GM21717 (cell line): Measurements from ENCODE around the gene PKNOX2.
"Not testable (repeated sequence)": the region's sequence is repeated elsewhere in the genome, so short reads cannot be mapped to it uniquely, and the experiment has no call there.

Experiments
- ATAC-seq: cut with Tn5 transposase; IDR thresholded peaks from one replicate; pipeline ENCODE4 v1.9.1; 2021; ENCODE audit warnings: mild to moderate bottlenecking, moderate library complexity; ENCODE audit not compliant: unreplicated experiment

Gene PKNOX2

DNA sequence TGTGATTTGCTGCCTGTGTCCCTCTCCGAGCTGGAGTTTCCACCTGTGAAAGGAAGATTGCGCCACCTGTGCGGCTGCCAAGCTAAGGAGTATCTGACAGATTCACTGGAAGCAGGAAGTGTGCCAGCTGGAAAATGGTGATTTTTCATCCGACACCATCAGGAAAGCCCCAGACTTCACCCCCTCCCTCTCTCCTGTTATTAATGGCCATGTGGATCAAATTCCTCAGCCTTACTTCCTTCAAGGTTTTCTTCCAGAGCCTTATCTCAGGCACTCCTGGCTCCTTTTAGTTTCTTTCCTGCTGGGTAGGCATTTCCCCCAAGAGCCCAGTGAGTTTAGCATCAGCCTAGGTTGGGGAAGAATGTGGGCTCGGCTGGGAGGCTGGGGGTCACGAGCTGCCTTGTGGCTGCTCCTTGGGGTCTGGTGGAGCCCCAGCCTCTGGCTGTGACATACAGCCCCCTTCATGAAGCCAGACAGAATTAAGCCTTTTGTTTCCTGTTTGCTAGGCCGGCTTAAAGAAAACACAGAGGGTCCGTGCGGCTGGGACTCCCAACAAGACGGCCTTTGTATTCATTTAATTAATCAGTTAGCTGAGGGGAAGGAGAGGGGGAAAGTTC lies 37.1 kb downstream of the PKNOX2 start:
- no peak for ATAC-seq

- no peak for ATAC-seq
These were observed 37.9 kb downstream of the PKNOX2 start for GRCh38 chr11:125202362-125202880.

- ATAC-seq: no peak
These were observed 38.4 kb downstream of the PKNOX2 start for GRCh38 chr11:125202977-125203376.

DNA sequence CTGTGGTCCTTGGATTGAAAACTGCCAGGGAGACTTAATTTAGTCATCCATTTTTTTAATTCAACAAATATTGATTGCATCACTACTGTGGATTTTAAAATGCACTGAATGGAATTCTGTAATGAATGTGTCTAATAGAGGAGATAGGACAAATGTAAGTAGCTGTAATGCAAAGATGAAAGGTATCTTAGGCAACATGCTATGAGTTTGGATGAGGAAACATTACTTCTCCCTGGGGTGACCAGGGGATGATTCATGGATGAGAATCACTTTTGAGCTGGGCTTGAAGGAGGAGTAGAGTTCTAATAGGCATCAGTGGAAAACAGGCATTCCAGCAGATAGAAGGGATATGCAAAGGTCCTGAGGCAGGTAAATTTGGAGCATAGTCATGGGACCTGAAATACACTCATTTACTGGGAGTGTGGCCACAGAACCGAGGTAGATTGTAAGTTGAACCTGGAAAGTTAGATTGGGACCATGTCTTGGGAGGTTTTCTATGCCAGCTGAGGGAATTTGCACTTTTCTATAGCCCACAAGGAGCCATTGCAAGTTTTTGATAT lies 43.4 kb downstream of the PKNOX2 start:
- ATAC-seq: no peak

DNA sequence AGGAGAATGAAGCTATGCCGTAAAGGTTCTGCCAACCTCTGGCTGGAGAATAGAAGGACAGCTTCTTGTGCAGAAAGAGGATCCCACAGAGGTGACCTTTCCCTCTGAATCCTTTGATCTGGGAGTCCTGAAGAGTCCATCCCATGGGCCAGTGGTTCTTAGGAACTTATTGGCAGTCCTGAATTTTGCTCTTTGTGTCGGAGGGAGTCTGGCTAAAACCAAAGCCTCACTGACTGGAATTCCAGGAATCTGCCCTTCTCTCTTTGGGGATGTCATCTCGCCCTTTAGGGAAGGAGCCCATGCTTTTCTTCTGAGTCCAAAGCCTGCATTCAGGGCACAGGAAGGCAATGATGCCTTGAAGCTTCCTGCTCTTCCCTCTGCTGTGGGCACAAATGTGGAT lies 45.5 kb downstream of the PKNOX2 start:
- no peak for ATAC-seq

DNA sequence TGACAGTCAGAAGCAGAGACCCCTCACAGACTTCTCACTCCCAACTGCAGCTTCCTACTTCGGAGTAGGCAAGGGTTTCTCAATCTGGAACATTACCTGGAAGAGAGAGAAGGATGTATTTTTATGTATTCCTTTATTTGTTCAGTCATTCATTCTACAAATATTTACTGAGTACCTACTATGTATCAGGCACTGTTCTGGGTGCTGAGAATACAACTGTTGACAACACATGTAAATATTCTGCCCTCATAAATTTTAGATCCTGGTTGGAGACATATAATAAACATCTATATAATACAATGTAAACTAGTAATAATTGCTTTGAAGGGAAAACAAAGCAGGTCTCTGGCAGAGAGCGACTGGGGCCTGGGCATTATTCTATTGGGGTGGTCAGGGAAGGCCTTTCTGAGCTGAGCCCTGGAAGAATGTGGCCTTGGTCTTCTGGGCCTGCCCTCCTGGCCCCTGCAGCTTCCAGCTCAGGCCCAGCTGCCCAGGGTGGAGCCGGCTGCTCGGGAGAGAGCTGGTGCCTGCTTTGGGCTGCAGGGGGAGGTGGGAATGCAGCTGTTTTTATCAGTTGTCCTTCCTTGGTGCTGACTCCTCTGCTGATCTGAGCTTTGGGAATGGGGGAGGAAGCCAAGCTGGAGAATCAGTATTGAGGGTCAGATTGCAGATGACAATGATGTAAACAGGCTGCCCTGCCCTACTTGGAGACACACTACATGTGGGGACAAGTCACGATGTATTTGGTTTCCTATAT lies 46.8 kb downstream of the PKNOX2 start:
- ATAC-seq: no peak

- ATAC-seq: no peak
These were observed 47.4 kb downstream of the PKNOX2 start for GRCh38 chr11:125211948-125212340.

DNA sequence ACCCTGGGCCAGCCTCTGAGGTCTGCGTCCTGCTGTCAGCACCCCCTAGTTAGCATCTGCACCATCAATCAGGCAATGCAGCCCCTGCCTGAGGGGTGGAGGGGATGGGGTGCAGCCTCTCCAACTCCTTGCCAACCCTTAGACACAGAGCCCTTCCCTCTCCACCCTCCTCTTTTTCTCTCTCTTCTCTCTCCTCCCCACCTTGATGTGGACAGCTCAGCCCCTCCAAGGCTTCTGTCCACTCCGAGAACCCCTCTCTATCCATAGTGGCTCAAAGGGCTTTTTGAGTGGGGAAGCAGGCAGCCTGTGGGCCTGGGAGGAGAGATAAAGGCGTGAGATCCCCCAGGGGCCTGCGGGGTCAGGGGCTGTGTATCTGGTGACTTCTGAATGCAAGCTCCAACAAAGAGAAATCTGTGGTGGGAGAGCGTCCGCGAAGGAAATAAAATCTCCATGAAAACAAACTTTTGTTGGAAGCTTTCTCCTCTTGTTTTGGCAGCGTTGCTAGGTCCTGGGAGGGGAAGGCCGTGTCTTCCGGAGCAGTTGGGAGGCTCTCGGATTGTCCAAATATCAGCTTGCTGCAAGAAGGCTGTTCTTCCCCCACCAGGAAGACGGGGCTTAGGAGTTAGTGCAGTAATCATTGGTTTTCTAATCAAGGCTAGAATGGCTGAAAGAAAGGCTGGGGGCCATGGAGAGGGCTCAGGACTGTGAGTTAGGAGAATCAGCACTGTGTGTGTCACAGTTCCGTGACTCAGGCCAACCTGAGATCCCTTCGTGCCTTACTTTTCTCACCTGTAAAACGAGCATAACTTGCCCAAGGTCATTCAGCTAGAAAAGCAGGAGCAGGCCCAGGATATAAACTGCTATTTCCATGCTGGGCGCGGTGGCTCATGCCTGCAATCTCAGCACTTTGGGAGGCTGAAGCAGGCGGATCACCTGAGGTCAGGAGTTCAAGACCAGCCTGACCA lies 50.3 kb downstream of the PKNOX2 start:
- ATAC-seq: no peak

- ATAC-seq: no peak
These were observed 51.4 kb downstream of the PKNOX2 start for GRCh38 chr11:125215976-125216375.

GRCh38 chr11:125218336-125218735 lies 53.8 kb downstream of the PKNOX2 start:
- no peak for ATAC-seq

DNA sequence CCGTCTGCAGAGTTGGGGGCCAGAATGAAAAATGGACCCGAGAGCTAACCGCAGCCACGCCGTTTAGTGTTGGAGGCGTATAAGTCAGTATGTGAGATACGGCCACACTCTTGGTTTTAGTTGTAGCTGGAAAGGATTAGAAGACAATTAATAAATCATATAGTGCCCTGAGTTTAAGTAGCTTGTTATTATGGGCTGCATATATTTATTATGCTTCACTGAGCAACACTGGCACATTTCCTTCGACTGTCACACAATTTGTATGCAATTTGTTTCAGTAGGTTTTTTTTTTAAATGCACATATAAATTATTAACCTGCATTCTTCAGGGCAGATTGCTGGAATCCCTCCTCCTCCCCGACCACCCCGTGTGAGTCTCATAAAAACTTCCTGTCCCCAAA lies 56.9 kb downstream of the PKNOX2 start:
- ATAC-seq: no peak

DNA sequence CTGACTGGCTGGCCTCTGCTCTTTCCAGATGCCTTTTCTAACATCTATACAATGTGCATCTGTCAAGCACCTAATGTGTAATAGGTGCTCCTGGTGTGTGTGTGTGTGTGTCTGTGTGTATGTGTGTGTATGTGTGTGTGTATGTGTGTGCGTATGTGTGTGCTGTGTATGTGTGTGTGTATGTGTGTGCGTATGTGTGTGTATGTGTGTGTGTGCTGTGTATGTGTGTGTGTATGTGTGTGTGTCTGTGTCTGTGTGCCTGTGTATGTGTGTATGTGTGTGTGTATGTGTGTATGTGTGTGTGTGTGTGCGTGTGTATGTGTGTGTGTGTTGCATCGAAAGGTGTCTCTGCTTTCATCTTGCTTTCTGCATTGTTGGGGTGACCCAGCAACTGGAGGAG lies 57.9 kb downstream of the PKNOX2 start:
- no peak for ATAC-seq

- not testable (repeated sequence) for ATAC-seq
These were observed 58.6 kb downstream of the PKNOX2 start for GRCh38 chr11:125223161-125223560.

- ATAC-seq: no peak
These were observed 59.4 kb downstream of the PKNOX2 start for GRCh38 chr11:125223901-125224361.

DNA sequence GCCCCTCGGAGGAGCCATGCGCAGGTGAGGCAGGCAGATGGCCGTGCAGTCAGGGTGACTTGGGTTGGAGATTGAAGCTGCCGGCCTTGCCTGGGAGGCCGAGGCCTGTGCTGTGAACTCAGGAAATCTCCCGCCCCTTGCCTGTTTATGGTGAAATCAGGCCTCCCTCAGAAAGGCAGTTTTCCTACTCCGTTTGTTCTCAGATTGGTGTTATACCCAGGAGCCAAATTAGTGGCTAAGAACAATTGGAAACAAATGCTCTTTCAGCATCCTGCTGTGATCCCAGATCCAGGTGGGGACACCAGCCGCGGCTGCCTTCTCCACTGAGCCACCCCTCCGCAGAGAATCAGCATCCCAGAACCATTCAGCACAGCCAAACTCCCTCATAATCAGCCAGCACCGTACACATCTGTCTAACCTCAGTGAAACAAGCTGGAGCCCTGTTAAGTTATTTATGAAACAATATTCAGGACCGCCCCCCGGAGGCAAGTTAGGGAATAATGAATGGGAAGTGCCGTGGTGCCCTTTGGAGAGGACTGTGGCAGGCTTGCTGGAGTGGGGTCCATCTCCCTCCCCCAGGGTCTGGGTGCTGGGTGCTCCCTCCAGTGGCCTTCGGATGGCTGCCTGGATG lies 60.0 kb downstream of the PKNOX2 start:
- no peak for ATAC-seq

DNA sequence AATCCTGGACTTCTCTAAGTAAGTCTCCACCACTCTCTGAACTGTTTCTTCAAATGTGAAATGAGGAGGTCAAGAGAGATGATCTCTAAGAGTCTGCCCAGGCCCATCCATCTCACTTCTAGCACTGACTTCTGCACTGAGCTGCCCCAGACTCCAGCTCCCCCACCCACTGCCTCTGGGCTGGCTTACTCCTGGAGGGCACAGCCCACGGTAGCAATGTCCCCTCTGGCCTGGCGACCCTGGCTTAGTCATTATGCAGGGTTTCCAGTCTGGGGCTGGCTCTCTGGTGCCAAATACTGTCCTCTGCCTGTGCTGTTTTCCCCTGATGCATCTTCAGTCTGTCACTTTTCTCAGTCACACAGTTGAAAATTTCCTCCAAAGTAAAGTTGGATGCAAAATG lies 60.9 kb downstream of the PKNOX2 start:
- no peak for ATAC-seq

GRCh38 chr11:125226031-125226430 lies 61.5 kb downstream of the PKNOX2 start:
- no peak for ATAC-seq

GRCh38 chr11:125226706-125227105 lies 62.2 kb downstream of the PKNOX2 start:
- no peak for ATAC-seq

- no peak for ATAC-seq
These were observed 62.6 kb downstream of the PKNOX2 start for GRCh38 chr11:125227151-125227550.

DNA sequence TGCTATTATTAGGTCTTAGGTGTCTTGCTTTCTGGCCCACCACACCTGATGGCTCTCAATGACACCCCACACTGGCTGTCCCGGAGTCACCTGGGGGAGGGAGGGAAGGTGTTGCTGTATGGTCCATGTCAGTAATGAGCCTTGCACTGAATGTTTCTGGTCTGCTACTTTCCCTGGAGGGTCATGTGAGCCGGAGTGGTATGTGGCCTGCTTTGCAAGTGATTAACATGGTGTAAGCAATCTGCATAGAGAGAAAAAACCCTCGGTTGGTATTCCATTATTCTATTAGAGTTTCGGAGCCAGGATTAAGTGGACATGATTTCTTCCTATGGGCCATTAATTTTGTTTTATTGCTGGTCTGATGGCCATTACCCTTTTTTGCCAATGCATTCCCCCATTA lies 63.9 kb downstream of the PKNOX2 start:
- ATAC-seq: no peak
